Heart left ventricle (tissue), 13 donors: Measurements from ENCODE around the gene MISP.

Experiments
- CTCF ChIP-seq, 12 donors: fragments of 200-600 bp; sonication (generic) in 4 of 12; IDR thresholded peaks; one replicate each; pipeline versions ENCODE4 v1.5.0 to v1.8.0; 2018 to 2022; ENCODE audit warnings: antibody characterized with exemption in 12 of 12, mild to moderate bottlenecking in 5 of 12
- POLR2A ChIP-seq, 2 donors: fragments of 450-650 bp; IDR thresholded peaks; one replicate each; pipeline ENCODE4 v1.6.1; 2017; ENCODE audit warnings: antibody characterized with exemption in 2 of 2, mild to moderate bottlenecking in 2 of 2, moderate library complexity in 2 of 2
- donor health status: ischemic (EF 13 %, LVEDD 7.1; RV severe dilation, severe dysfunction).
- donor health status: DM: no; HTN: yes; CAD: no.
- donor health status: DM: no; HTN: no; CAD: no.
- donor health status: ischemic (EF 25% LVEDD 6.9; RV normal size, moderate dysfunction).
- donor health status: ischemic (EF 25% LVEDD 5.7; RV mildly dilated, moderate dysfunction).
- donor health status: ischemic (EF 35%, LVEDD 5.7; RV mildly dilated, moderate dysfunction).
- donor health status: nonischemic (EF 11% LVEDD 7.7; RV severe dilation, severe dysfunction).
- donor health status: DM: yes; HTN: yes; CAD: no.
- donor health status: PGD.
- donor health status: ischemic (EF 29% LVEDD 5.4; RV normal size, mild dysfunction).
- donor health status: nonischemic (EF 23%, LVEDD 6.1; RV moderate dilation, normal function).

GRCh38 chr19:807627-808422 is 56.9 kb downstream of the MISP start:
- no peak for TF ChIP-seq CTCF (IDR thresholded peaks at IDR 0.05)
- TF ChIP-seq POLR2A (IDR thresholded peaks at IDR 0.05): no peak
